Activated naive CD4-positive, alpha-beta T cell treated with anti-CD3 and anti-CD28 coated beads, Interleukin-2, amount 50 U/mL, for 72 hours (primary cell): ENCODE results near the gene PIK3IP1. TPM values are rescaled to one million over a fixed set of nuclear protein-coding genes. Genes with fewer than 3 reads are reported as not detected.

Experiments used
- ATAC-seq, 2 donors: fragments of 150-1000 bp; cut with Tn5 transposase; 2 replicates each; pipeline ENCODE4 v1.10.0; 2021; ENCODE audit warnings: mild to moderate bottlenecking in 2 of 2, moderate library complexity in 2 of 2
- DNase-seq, 2 donors: peaks; one replicate each; pipeline ENCODE4 v3.0.0; 2021 to 2022; ENCODE audit warnings: low spot score in 2 of 2
- H3K27ac Mint-ChIP-seq, 2 donors: one replicate each; pipeline ENCODE4 v1.8.0; 2022; ENCODE audit warnings: mild to moderate bottlenecking in 2 of 2, mixed read lengths in 2 of 2
- H3K36me3 Mint-ChIP-seq, 2 donors: one replicate each; pipeline ENCODE4 v1.8.0; 2022; ENCODE audit warnings: mixed read lengths in 2 of 2
- H3K9me3 Mint-ChIP-seq, 2 donors: one replicate each; pipeline ENCODE4 v1.8.0; 2022; ENCODE audit warnings: mixed read lengths in 2 of 2
- total RNA-seq, 2 donors: library from RNA; stranded (reverse); gene quantifications; one replicate each; pipeline ENCODE4 v1.2.3, GENCODE V29; 2022

Gene PIK3IP1
- 10 to 100 TPM; 20.0 to 20.8 TPM for total RNA-seq

DNA sequence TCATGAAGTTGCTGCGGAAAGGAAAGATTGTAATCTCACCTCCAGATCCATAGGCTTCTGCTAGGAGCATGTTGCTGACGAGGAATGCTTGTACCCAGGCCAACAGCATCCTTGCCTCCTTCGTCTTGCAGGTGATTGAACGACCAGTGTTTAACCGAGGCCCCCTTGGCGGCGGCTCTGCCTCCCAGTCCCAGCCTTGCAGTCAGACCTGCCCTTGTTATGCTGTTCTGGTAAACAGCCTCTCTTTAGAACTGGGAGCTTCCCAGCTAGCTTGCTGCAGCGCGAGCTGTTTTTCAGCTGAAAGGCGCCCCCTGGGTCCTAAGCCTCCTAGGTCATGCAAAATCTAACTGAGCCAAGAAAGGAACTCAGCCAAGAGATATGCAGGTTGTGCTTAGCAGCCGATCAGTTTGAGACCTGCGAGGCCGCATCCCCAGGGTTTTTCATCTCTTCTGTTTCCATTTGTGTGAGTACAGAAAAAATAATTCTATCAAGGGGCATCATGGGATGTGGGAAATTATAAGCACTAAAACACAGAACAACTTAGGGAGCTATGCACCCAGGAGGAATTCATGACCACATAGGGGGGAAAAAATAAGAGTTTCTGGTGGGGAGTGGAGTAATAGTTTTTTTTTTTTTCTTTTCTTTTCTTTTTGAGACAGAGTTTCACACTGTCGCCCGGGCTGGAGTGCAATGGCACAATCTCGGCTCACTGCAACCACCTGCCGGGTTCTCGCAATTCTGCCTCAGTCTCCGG lies at the start of gene PIK3IP1:
PIK3IP1 (minus strand) TSS at position 253 of the 754 bp plus-strand sequence; CDS start at position 109, 144 bp downstream.
- Mint-ChIP-seq H3K9me3 (no peaks in the 10 kb centered on the region), H3K36me3 (peaks cover 17 to 18% of the 10 kb centered on the region in 2 donors), H3K27ac (peak within 1 kb of the TSS; percentile 93 to 96)
- ATAC-seq (peak; percentile 27 to 63), DNase-seq (peak; percentile 78 to 79)

DNA sequence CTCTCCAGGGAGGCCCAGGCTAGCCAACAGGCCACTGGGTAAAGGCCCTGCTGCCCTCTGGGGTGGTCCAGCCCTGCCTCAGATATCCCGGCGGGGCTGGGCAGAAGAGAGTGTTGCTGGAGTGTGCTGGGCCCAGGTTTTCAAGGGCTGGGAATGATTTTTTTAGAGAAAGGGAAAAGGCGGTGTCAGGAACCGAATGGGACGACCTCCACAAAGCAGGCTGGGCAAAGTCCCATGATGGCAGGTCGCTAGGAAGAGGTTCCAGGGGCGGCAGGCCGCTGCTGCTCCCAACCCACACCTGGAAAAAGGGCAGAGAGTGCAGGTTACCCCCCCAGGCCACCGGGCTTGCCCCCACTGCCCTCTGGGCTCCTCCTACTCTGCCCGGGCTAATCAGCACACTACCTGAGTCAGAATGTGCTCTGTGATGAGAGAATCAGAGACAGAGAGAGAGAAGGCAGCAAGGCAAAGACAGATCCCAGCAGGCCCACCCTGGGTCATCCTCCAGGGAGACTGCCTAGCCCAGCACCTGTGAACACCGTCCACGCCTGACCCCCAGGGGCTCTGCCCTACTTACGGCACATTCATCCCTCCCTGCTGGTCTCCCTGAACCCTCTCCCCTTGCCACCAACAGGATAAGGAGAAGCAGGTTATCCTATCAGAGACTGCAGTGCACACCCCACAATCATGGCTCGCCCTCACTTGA lies 49.2 kb upstream of the PIK3IP1 start:
- Mint-ChIP-seq H3K36me3 (peaks cover 41 to 60% of the 10 kb centered on the region in 2 donors), H3K27ac (peak overlapping the region in 1 of 2 donors; percentile 93), H3K9me3 (no peaks in the 10 kb centered on the region)
- no peak for DNase-seq
- no peak for ATAC-seq

- H3K27ac Mint-ChIP-seq, result peak overlapping the region in 1 of 2 donors; percentile 93
- ATAC-seq, result no peak
- peaks cover 43 to 62% of the 10 kb centered on the region in 2 donors for H3K36me3 Mint-ChIP-seq
- DNase-seq, result no peak
- H3K9me3 Mint-ChIP-seq, result no peaks in the 10 kb centered on the region
Measured at GRCh38 chr22:31340765-31341247, 48.5 kb upstream of the PIK3IP1 start.

DNA sequence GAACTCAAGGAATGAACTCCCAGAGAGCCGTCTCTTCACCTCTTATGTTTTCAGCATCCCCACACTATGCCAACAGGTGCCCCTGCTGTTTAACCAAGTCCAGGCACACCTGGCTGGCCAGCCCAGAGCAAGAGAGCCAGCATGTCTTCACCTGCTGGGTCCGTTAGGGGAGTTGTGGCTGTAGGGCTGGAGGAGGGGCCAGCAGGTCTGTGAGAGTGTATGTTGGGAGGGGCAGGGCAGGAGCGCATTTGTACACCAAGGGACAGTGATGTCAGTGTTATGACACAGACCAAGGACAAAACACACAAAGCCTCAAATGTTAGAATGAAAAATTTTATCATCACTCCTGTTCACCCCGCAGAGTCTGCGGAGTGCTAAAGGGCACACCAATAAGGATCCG lies 48.1 kb upstream of the PIK3IP1 start:
- DNase-seq, result no peak
- H3K9me3 Mint-ChIP-seq, result no peaks in the 10 kb centered on the region
- peak overlapping the region; percentile 67 to 93 for H3K27ac Mint-ChIP-seq
- ATAC-seq, result no peak
- H3K36me3 Mint-ChIP-seq, result peaks cover 46 to 67% of the 10 kb centered on the region in 2 donors

DNA sequence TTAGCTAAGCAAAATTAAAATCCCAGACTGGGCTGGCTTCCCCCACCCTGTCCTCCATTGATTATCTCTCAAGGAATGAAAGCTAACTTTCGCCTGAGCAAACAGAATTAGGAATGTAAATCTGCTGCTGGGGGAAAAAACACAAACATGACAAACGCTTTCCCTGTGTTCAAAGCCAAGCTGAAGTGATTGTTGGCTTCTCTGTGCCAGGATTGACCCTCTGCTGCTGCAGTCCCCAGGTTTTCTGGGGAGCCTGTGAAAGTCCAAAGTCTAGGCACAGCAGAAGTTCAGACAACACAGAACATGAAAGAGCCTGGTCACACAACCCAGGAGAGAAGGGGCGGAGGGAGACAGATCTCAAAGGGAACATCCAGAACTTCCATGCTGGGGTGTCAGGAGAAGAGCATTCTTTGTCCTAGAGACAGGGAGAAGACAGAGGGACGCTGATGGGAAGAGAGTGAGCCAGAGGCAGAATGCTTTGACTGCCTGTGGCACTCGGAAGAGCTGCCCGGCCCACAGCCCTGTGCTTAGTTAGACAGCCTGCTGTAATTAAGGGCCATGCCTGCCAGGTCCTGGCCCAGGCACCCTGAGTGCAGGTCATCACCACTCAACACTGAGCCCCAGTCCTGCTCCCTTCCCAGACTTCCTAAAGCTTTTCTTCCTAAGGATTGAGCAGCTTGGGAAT lies 47.0 kb upstream of the PIK3IP1 start:
- Mint-ChIP-seq H3K36me3 (peaks cover 46 to 67% of the 10 kb centered on the region in 2 donors), H3K9me3 (no peaks in the 10 kb centered on the region), H3K27ac (peak overlapping the region; percentile 67 to 93)
- ATAC-seq (no peak), DNase-seq (no peak)

DNA sequence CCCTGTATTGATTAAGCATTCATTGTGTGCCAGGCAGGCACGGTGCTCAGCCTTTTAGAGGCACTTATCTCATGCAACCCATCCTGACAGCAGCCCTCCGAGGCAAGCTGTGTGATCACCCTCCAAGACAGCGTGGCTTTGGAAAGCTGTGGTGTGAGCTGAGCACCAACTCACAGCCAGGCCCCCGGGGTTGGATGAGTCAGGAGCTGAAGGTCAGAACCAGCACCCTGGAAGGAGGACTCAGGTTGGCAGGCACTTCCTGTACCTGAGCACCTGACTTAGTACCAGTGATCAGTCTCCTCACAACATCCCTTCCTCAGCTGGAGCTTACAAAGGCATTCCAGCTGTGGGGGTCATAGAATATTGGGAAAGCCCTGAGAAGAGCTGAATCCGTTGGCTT lies 44.9 kb upstream of the PIK3IP1 start:
- DNase-seq (no peak), ATAC-seq (peak; percentile 53 to 90)
- Mint-ChIP-seq H3K36me3 (peaks cover 26 to 64% of the 10 kb centered on the region in 2 donors), H3K27ac (peak overlapping the region; percentile 78 to 81), H3K9me3 (no peaks in the 10 kb centered on the region)

DNA sequence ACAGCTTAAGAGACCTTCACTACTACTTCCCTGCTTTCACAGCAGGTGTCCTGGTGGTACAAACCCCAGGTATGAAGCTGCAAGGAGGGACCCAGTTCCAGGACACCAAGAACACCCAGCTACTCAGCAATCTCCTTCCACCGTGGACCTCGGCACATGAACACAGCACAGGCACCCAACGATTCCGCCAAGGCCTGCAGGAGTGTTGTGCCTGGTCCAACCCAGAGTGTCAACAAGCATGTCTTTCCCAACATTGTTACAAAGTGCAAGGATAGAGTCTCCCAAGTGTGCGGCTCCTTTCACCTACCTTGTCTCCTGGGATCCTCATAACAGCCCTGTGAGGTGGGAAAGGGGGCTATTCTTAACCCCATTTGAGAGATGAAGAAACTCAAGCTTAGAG lies 42.0 kb upstream of the PIK3IP1 start:
- no peak for DNase-seq
- H3K9me3 Mint-ChIP-seq, result no peaks in the 10 kb centered on the region
- peaks cover 17 to 50% of the 10 kb centered on the region in 2 donors for H3K36me3 Mint-ChIP-seq
- peak overlapping the region; percentile 21 to 72 for H3K27ac Mint-ChIP-seq
- ATAC-seq, result no peak

DNA sequence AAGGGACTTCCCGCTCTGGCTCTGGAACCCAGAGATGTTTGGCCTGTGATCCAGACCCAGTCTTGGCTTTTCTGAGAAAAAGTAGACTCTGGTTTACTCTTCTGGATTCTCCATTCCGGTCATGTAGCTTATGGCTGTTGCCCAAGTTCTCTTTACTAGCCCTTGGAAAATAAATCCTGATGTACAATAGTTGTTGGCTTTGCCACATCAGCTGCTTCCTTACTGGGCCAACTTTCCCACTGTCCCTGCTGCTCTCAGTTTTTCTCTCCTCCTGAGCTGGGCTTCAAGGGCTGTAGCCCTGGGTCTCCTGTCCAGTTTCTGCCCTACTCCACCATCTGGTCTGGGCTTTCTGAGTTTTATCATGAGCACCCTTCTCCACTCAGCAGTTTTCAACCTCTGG lies 41.4 kb upstream of the PIK3IP1 start:
- Mint-ChIP-seq H3K36me3 (peaks cover 17 to 54% of the 10 kb centered on the region in 2 donors), H3K27ac (peak overlapping the region; percentile 21 to 48), H3K9me3 (no peaks in the 10 kb centered on the region)
- ATAC-seq (no peak), DNase-seq (no peak)

GRCh38 chr22:31332886-31333285 lies 40.6 kb upstream of the PIK3IP1 start:
- peak overlapping the region in 1 of 2 donors; percentile 66 for H3K27ac Mint-ChIP-seq
- H3K36me3 Mint-ChIP-seq, result peaks cover 17 to 49% of the 10 kb centered on the region in 2 donors
- H3K9me3 Mint-ChIP-seq, result no peaks in the 10 kb centered on the region
- ATAC-seq, result no peak
- no peak for DNase-seq

DNA sequence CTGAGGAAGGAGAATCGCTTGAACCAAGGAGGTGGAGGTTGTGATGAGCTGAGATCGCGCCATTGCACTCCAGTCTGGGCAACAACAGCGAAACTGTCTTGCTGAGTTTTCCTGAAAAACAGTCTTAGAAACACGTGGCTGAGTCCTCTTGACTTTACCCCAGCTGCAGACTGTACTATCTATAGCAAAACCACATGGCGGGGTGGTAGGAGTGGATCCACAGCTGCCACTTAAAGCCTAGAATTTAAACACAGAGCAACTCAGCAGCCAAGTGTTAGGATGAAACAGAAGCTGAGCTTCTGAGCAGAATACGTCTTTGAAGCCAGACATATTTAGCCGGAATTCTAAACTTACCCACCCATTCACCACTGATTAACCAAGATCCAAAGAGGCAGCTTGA lies 39.7 kb upstream of the PIK3IP1 start:
- peaks cover 17 to 48% of the 10 kb centered on the region in 2 donors for H3K36me3 Mint-ChIP-seq

GRCh38 chr22:31329453-31330215 lies 37.3 kb upstream of the PIK3IP1 start:
- peaks cover 4 to 51% of the 10 kb centered on the region in 2 donors for H3K36me3 Mint-ChIP-seq
- H3K27ac Mint-ChIP-seq, result peak overlapping the region; percentile 77 to 84
- H3K9me3 Mint-ChIP-seq, result no peaks in the 10 kb centered on the region
- DNase-seq, result no peak
- peak; percentile 99 for ATAC-seq

More for the DNA sequence above, 39.7 kb upstream of the PIK3IP1 start:
- H3K9me3 Mint-ChIP-seq, result no peaks in the 10 kb centered on the region
- no peak for ATAC-seq
- no peak for DNase-seq
- H3K27ac Mint-ChIP-seq, result peak overlapping the region in 1 of 2 donors; percentile 29

GRCh38 chr22:31329029-31329428 lies 36.7 kb upstream of the PIK3IP1 start:
- ATAC-seq (no peak), DNase-seq (no peak)
- peak overlapping the region; percentile 77 for H3K27ac Mint-ChIP-seq
- H3K36me3 Mint-ChIP-seq, result peaks cover 0 to 47% of the 10 kb centered on the region in 2 donors
- H3K9me3 Mint-ChIP-seq, result no peaks in the 10 kb centered on the region

- H3K27ac Mint-ChIP-seq, result peak overlapping the region; percentile 77
- peaks cover 0 to 42% of the 10 kb centered on the region in 2 donors for H3K36me3 Mint-ChIP-seq
- no peak for DNase-seq
- ATAC-seq, result no peak
- no peaks in the 10 kb centered on the region for H3K9me3 Mint-ChIP-seq
Measured at GRCh38 chr22:31328544-31328960, 36.3 kb upstream of the PIK3IP1 start.

DNA sequence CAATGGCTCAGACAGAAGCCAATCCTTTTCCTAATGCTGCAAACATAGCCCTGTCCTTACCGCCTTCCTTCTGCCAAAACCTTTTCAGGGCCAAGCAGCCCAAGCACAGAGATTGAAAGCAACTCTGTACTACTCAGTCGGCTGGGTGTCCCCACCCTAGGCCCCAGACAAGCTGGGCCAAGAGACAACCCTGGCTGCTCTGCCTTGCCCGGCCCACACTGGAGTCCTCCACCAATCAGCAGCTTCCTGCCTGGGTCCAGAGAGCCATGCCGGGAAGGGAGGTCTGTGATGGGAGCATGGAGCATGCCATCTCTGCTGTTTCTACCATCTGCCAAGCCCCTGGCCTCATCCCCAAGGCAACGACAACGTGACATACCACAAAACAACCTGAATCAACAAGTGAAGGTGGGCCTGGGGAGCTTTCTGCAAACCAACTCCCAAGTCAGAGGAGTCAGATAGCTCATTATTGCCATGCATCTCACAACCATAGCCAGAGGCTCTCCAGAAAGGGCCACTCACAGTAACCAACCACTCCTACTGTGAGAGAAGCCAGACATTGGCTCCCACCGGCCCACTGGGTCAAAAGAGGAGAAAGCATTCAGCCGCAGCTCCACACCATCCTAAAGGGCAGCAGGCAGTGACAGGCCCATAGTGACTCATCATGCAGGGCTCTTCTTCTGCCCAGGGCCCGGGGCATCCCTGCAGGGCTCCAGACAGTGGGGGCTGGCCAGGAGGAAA lies 35.7 kb upstream of the PIK3IP1 start:
- peaks cover 0 to 36% of the 10 kb centered on the region in 2 donors for H3K36me3 Mint-ChIP-seq
- DNase-seq (no peak), ATAC-seq (no peak)
- peak overlapping the region; percentile 7 to 52 for H3K27ac Mint-ChIP-seq
- H3K9me3 Mint-ChIP-seq, result no peaks in the 10 kb centered on the region

- ATAC-seq, result no peak
- H3K36me3 Mint-ChIP-seq, result peaks cover 0 to 31% of the 10 kb centered on the region in 2 donors
- no peak for DNase-seq
- no peak overlapping the region for H3K27ac Mint-ChIP-seq
- H3K9me3 Mint-ChIP-seq, result no peaks in the 10 kb centered on the region
Measured at GRCh38 chr22:31326877-31327276, 34.6 kb upstream of the PIK3IP1 start.
